HEK293 (cell line): ENCODE results near the gene PRDM5.

Source experiments
- CTCF ChIA-PET: fragments of 350-600 bp; formaldehyde crosslinking; extraction: SDS; loops from one replicate; lab custom pipeline; 2021; ENCODE audit warnings: antibody characterized with exemption; lab: Yijun Ruan, JAX
- POLR2A ChIA-PET: fragments of 300-600 bp; formaldehyde crosslinking; extraction: SDS; loops from one replicate; lab custom pipeline; 2020; ENCODE audit warnings: antibody characterized with exemption, inconsistent platforms; lab: Yijun Ruan, JAX
- H3K27ac ChIP-seq: fragments of 200-500 bp; sonication (Bioruptor generic); 2 replicates; pipeline ENCODE4 v1.5.1; 2014; ENCODE audit warnings: low read depth, low read length, control low read depth, inconsistent platforms; ENCODE audit errors: extremely low read depth
- H3K36me3 ChIP-seq, 2 experiments: fragments of 200-500 bp in 1 of 2; sonication (Bioruptor generic) in 1 of 2; 1 replicate in 1 of 2; 2 replicates in 1 of 2; pipeline ENCODE4 v1.5.1; 2014 to 2017; ENCODE audit warnings: inconsistent platforms in 2 of 2, low read length in 2 of 2; ENCODE audit not compliant: control insufficient read depth in 2 of 2, insufficient read depth in 1 of 2
- H3K4me1 ChIP-seq: fragments of 200-500 bp; sonication (Bioruptor generic); 2 replicates; pipeline ENCODE4 v1.5.1; 2014; ENCODE audit warnings: mild to moderate bottlenecking, low read length, inconsistent platforms; ENCODE audit not compliant: control insufficient read depth, insufficient read depth
- H3K4me3 ChIP-seq: 2 replicates; pipeline ENCODE4 v1.5.1; 2011; ENCODE audit warnings: low read depth, mild to moderate bottlenecking, control low read depth, low read length, moderate library complexity
- H3K9me3 ChIP-seq: fragments of 200-500 bp; sonication (Bioruptor generic); 2 replicates; pipeline ENCODE4 v1.5.1; 2014; ENCODE audit warnings: low read depth, low read length, inconsistent platforms; ENCODE audit not compliant: control insufficient read depth, insufficient read depth
- HOXD13 ChIP-seq: sonication (generic); formaldehyde crosslinking; IDR thresholded peaks from 2 replicates; pipeline ENCODE4 v1.8.0; 2022; ENCODE audit warnings: missing genetic modification reagents, borderline replicate concordance
- INSM2 ChIP-seq: fragments of 450-650 bp; formaldehyde crosslinking; IDR thresholded peaks from 2 replicates; pipeline ENCODE4 v1.5.1; 2016; ENCODE audit warnings: missing biosample characterization, missing genetic modification characterization
- ZBTB1 ChIP-seq: fragments of 450-650 bp; formaldehyde crosslinking; IDR thresholded peaks from 2 replicates; pipeline ENCODE4 v1.5.1; 2016; ENCODE audit warnings: missing biosample characterization, missing genetic modification characterization
- ZBTB20 ChIP-seq: fragments of 450-650 bp; formaldehyde crosslinking; IDR thresholded peaks from 2 replicates; pipeline ENCODE4 v1.5.1; 2016; ENCODE audit warnings: missing biosample characterization, missing genetic modification characterization
- ZNF202 ChIP-seq: fragments of 450-650 bp; formaldehyde crosslinking; IDR thresholded peaks from 2 replicates; pipeline ENCODE4 v1.5.1; 2016; ENCODE audit warnings: missing biosample characterization, missing genetic modification characterization, borderline replicate concordance
- ZNF223 ChIP-seq: fragments of 450-650 bp; formaldehyde crosslinking; IDR thresholded peaks from 2 replicates; pipeline ENCODE4 v1.5.1; 2016; ENCODE audit warnings: missing biosample characterization, missing genetic modification characterization
- ZNF274 ChIP-seq, 2 experiments: fragments of 200-500 bp in 1 of 2; fragments of 450-650 bp in 1 of 2; sonication (Bioruptor generic) in 1 of 2; formaldehyde crosslinking in 1 of 2; IDR thresholded peaks; 2 replicates each; pipeline versions ENCODE4 v1.5.1 to v1.6.1; 2014 to 2016; ENCODE audit warnings: borderline replicate concordance in 1 of 2, inconsistent platforms in 1 of 2, low read length in 1 of 2, missing biosample characterization in 1 of 2, missing genetic modification characterization in 1 of 2
- ZNF362 ChIP-seq: fragments of 450-650 bp; formaldehyde crosslinking; IDR thresholded peaks from 2 replicates; pipeline ENCODE4 v1.5.1; 2016; ENCODE audit warnings: missing biosample characterization, missing genetic modification characterization
- ZNF37A ChIP-seq: fragments of 450-650 bp; IDR thresholded peaks from 2 replicates; pipeline ENCODE4 v1.5.1; 2018; ENCODE audit warnings: missing biosample characterization, missing genetic modification characterization
- ZNF560 ChIP-seq: fragments of 450-650 bp; formaldehyde crosslinking; IDR thresholded peaks from 2 replicates; pipeline ENCODE4 v1.5.1; 2017; ENCODE audit warnings: missing biosample characterization, missing genetic modification characterization, borderline replicate concordance
- ZNF600 ChIP-seq: fragments of 450-650 bp; formaldehyde crosslinking; IDR thresholded peaks from 2 replicates; pipeline ENCODE4 v1.5.1; 2016; ENCODE audit warnings: missing biosample characterization, missing genetic modification characterization
- ZNF629 ChIP-seq: fragments of 450-650 bp; formaldehyde crosslinking; IDR thresholded peaks from 2 replicates; pipeline ENCODE4 v1.5.1; 2017; ENCODE audit warnings: missing biosample characterization, missing genetic modification characterization
- ZNF658 ChIP-seq: fragments of 450-650 bp; formaldehyde crosslinking; IDR thresholded peaks from 2 replicates; pipeline ENCODE4; 2016; ENCODE audit warnings: missing biosample characterization, missing genetic modification characterization
- ZNF791 ChIP-seq: fragments of 450-650 bp; formaldehyde crosslinking; IDR thresholded peaks from 2 replicates; pipeline ENCODE4 v1.5.1; 2016; ENCODE audit warnings: missing biosample characterization, missing genetic modification characterization
- ZNF830 ChIP-seq: fragments of 450-650 bp; IDR thresholded peaks from 2 replicates; pipeline ENCODE4 v1.5.0; 2018; ENCODE audit warnings: missing biosample characterization, missing genetic modification characterization, low read depth, mild to moderate bottlenecking, moderate library complexity
- ZXDB ChIP-seq: fragments of 450-650 bp; formaldehyde crosslinking; IDR thresholded peaks from 2 replicates; pipeline ENCODE4 v1.5.1; 2016; ENCODE audit warnings: missing biosample characterization, missing genetic modification characterization
- TF ChIP-seq, protein P1 (sequence below): fragments of 450-650 bp; formaldehyde crosslinking; IDR thresholded peaks from 2 replicates; pipeline ENCODE4; 2016; ENCODE audit warnings: missing biosample characterization, missing genetic modification characterization
- TF ChIP-seq, protein P2 (sequence below): IDR thresholded peaks from 2 replicates; pipeline ENCODE4 v1.6.1; 2011; ENCODE audit warnings: mild to moderate bottlenecking, low read depth, low read length, borderline replicate concordance
- TF ChIP-seq, protein P3 (sequence below): fragments of 450-650 bp; formaldehyde crosslinking; IDR thresholded peaks from 2 replicates; pipeline ENCODE4 v1.5.1; 2016; ENCODE audit warnings: missing biosample characterization, missing genetic modification characterization

The PRDM5 gene

DNA sequence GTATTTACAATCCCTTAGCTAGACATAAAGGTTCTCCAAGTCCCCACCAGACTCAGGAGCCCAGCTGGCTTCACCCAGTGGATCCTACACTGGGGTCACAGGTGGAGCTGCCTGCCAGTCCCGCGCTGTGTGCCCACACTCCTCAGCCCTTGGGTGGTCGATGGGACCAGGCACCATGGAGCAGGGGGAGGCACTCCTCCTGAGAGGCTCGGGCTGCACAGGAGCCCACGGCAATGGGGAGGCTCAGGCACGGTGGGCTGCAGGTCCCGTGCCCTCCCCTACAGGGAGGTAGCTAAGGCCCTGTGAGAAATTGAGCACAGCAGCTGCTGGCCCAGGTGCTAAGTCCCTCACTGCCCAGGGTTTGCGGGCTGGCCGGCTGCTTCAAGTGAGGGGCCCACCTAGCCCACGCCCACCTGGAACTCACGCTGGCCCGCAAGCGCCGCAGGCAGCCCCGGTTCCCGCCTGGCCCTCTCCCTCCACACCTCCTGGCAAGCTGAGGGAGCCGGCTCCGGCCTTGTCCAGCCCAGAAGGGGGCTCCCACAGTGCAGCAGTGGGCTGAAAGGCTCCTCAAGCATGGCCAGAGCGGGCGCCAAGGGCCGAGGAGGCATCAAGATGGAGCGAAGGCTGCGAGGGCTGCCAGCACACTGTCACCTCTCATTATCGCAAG is 113.9 kb downstream of the PRDM5 start:
- ChIA-PET CTCF (no interaction called here), POLR2A (no interaction called here)
- no peaks in the 10 kb centered on the region for H3K9me3 ChIP-seq
- no peaks in the 10 kb centered on the region for H3K4me1 ChIP-seq
- TF ChIP-seq ZNF223 (no peak), ZNF362 (tag by site-specific recombination) (no peak)
- H3K4me3 ChIP-seq = no peak overlapping the region
- H3K27ac ChIP-seq = no peak overlapping the region
- H3K36me3 ChIP-seq = no peaks in the 10 kb centered on the region

- CTCF ChIA-PET = no interaction called here
- Histone ChIP-seq H3K4me1 (no peaks in the 10 kb centered on the region), H3K9me3 (no peaks in the 10 kb centered on the region), H3K36me3 (no peaks in the 10 kb centered on the region), H3K27ac (no peak overlapping the region), H3K4me3 (no peak overlapping the region)
- TF ChIP-seq, protein P1, sequence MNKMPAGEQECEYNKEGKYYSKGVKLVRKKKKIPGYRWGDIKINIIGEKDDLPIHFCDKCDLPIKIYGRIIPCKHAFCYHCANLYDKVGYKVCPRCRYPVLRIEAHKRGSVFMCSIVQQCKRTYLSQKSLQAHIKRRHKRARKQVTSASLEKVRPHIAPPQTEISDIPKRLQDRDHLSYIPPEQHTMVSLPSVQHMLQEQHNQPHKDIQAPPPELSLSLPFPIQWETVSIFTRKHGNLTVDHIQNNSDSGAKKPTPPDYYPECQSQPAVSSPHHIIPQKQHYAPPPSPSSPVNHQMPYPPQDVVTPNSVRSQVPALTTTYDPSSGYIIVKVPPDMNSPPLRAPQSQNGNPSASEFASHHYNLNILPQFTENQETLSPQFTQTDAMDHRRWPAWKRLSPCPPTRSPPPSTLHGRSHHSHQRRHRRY (tag by site-specific recombination) = no peak
- no peak for TF ChIP-seq ZNF274 (IDR thresholded peaks at IDR 0.05; ENCODE audit: low read length)
- TF ChIP-seq ZNF274 (tag by site-specific recombination; IDR thresholded peaks at IDR 0.05; ENCODE audit: borderline replicate concordance) = no peak
- no peak for TF ChIP-seq ZBTB20 (tag by site-specific recombination)
- no peak for TF ChIP-seq ZNF600 (tag by site-specific recombination)
- no peak for TF ChIP-seq ZBTB1 (tag by site-specific recombination)
- TF ChIP-seq, protein P2, sequence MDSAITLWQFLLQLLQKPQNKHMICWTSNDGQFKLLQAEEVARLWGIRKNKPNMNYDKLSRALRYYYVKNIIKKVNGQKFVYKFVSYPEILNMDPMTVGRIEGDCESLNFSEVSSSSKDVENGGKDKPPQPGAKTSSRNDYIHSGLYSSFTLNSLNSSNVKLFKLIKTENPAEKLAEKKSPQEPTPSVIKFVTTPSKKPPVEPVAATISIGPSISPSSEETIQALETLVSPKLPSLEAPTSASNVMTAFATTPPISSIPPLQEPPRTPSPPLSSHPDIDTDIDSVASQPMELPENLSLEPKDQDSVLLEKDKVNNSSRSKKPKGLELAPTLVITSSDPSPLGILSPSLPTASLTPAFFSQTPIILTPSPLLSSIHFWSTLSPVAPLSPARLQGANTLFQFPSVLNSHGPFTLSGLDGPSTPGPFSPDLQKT = no peak
- TF ChIP-seq ZNF830 (tag by site-specific recombination) = no peak
- TF ChIP-seq ZNF37A = no peak
- no peak for TF ChIP-seq ZXDB (tag by site-specific recombination)
- TF ChIP-seq ZNF629 = no peak
- TF ChIP-seq HOXD13 (CRISPR knock-in tag) = no peak
- no peak for TF ChIP-seq ZNF658 (tag by site-specific recombination)
- TF ChIP-seq ZNF202 (tag by site-specific recombination) = no peak
- TF ChIP-seq ZNF560 = no peak
- no peak for TF ChIP-seq INSM2 (tag by site-specific recombination)
- TF ChIP-seq, protein P3, sequence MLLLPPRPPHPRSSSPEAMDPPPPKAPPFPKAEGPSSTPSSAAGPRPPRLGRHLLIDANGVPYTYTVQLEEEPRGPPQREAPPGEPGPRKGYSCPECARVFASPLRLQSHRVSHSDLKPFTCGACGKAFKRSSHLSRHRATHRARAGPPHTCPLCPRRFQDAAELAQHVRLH (tag by site-specific recombination) = no peak
- TF ChIP-seq ZNF791 = no peak
- POLR2A ChIA-PET = no interaction called here
Measured at GRCh38 chr4:120801137-120801758, 121.3 kb downstream of the PRDM5 start.
